GM23338 (cell line): Measurements from ENCODE around the gene OR51A4. TPM values are rescaled to one million over a fixed set of nuclear protein-coding genes. Genes with fewer than 3 reads are reported as not detected.

Experiments
- ATAC-seq: fragments of 200-7000 bp; cut with Tn5 transposase; 3 replicates; pipeline ENCODE4 v1.9.1; 2020
- DNase-seq: peaks from one replicate; pipeline ENCODE4 v3.0.0-alpha.2; 2015; ENCODE audit warnings: low spot score
- H2AFZ ChIP-seq: fragments of 200-600 bp; sonication (generic); 2 replicates; pipeline ENCODE4 v1.8.0; 2016; ENCODE audit warnings: antibody characterized with exemption, mild to moderate bottlenecking, moderate library complexity
- H3F3A ChIP-seq: fragments of 200-600 bp; sonication (generic); replicated peaks from 2 replicates; pipeline ENCODE4 v1.8.0; 2017; ENCODE audit warnings: antibody characterized with exemption, mixed run types, low read depth
- H3K27ac ChIP-seq: fragments of 200-600 bp; sonication (generic); 2 replicates; pipeline ENCODE4 v1.6.1; 2016; ENCODE audit warnings: low read depth
- H3K27me3 ChIP-seq: fragments of 200-600 bp; sonication (generic); 2 replicates; pipeline ENCODE4 v1.8.0; 2016; ENCODE audit warnings: mild to moderate bottlenecking, mixed run types, moderate library complexity; ENCODE audit not compliant: insufficient read depth
- H3K36me3 ChIP-seq: fragments of 200-600 bp; sonication (generic); 2 replicates; pipeline ENCODE4 v1.8.0; 2016; ENCODE audit warnings: mild to moderate bottlenecking; ENCODE audit not compliant: insufficient read depth
- H3K4me1 ChIP-seq: fragments of 200-600 bp; sonication (generic); 2 replicates; pipeline ENCODE4 v1.8.0; 2016; ENCODE audit warnings: mild to moderate bottlenecking, moderate library complexity; ENCODE audit not compliant: insufficient read depth
- H3K4me2 ChIP-seq: fragments of 200-600 bp; sonication (generic); 2 replicates; pipeline ENCODE4 v1.7.1; 2017; ENCODE audit warnings: mixed run types
- H3K4me3 ChIP-seq: fragments of 200-600 bp; sonication (generic); 2 replicates; pipeline ENCODE4 v1.6.1; 2016; ENCODE audit warnings: mixed run types
- H3K79me2 ChIP-seq: fragments of 200-600 bp; sonication (generic); replicated peaks from 2 replicates; pipeline ENCODE4 v1.8.0; 2017; ENCODE audit warnings: mild to moderate bottlenecking; ENCODE audit not compliant: insufficient read depth
- H3K9me2 ChIP-seq: fragments of 200-600 bp; sonication (generic); 2 replicates; pipeline ENCODE4 v1.8.0; 2017; ENCODE audit not compliant: insufficient read depth
- H4K20me1 ChIP-seq: fragments of 200-600 bp; sonication (generic); replicated peaks from 2 replicates; pipeline ENCODE4 v1.8.0; 2017; ENCODE audit warnings: mild to moderate bottlenecking; ENCODE audit not compliant: insufficient read depth
- H3K27ac Mint-ChIP-seq: 2 replicates; pipeline ENCODE4 v1.8.0; 2020; ENCODE audit warnings: inconsistent platforms, mild to moderate bottlenecking, moderate library complexity, mixed read lengths
- H3K27me3 Mint-ChIP-seq: 3 replicates; pipeline ENCODE4 v1.8.0; 2022; ENCODE audit warnings: low read depth, mild to moderate bottlenecking, moderate library complexity, mixed read lengths, inconsistent platforms; ENCODE audit not compliant: insufficient read depth, poor library complexity
- H3K36me3 Mint-ChIP-seq: 3 replicates; pipeline ENCODE4 v1.8.0; 2021; ENCODE audit warnings: low read depth, mild to moderate bottlenecking, inconsistent platforms, moderate library complexity, mixed read lengths
- H3K4me1 Mint-ChIP-seq: 3 replicates; pipeline ENCODE4 v1.8.0; 2020; ENCODE audit warnings: mild to moderate bottlenecking, inconsistent platforms, mixed read lengths
- H3K4me3 Mint-ChIP-seq: 3 replicates; pipeline ENCODE4 v1.8.0; 2021; ENCODE audit warnings: moderate library complexity, mild to moderate bottlenecking, inconsistent platforms, mixed read lengths
- H3K9me3 Mint-ChIP-seq: 3 replicates; pipeline ENCODE4 v1.8.0; 2020; ENCODE audit warnings: moderate library complexity, mild to moderate bottlenecking, inconsistent platforms, mixed read lengths
- CREB1 ChIP-seq: fragments of 250-450 bp; sonication (Bioruptor Pico); IDR thresholded peaks from 2 replicates; pipeline ENCODE4 v1.5.0; 2020; ENCODE audit warnings: low read depth, mild to moderate bottlenecking, moderate library complexity
- CTCF ChIP-seq, 2 experiments: fragments of 200-600 bp in 1 of 2; sonication (generic) in 1 of 2; conservative IDR thresholded peaks; 2 replicates each; pipeline versions ENCODE4 v1.5.1 to v1.6.1; 2016 to 2017; ENCODE audit warnings: antibody characterized with exemption in 2 of 2, low read depth in 2 of 2, mild to moderate bottlenecking in 2 of 2, moderate library complexity in 1 of 2
- EZH2 ChIP-seq: fragments of 200-600 bp; sonication (generic); IDR thresholded peaks from one replicate; pipeline ENCODE4 v1.8.0; 2017; ENCODE audit warnings: antibody characterized with exemption, mild to moderate bottlenecking, low read depth; ENCODE audit not compliant: unreplicated experiment
- EZH2phosphoT487 ChIP-seq: fragments of 200-600 bp; sonication (generic); IDR thresholded peaks from one replicate; pipeline ENCODE4 v1.8.1; 2018; ENCODE audit warnings: antibody characterized with exemption; ENCODE audit not compliant: unreplicated experiment
- NANOG ChIP-seq: IDR thresholded peaks from 2 replicates; pipeline ENCODE4 v1.6.1; 2016; ENCODE audit warnings: antibody characterized with exemption, borderline replicate concordance
- ZNF114 ChIP-seq: fragments of 250-450 bp; sonication (Bioruptor Pico); IDR thresholded peaks from 2 replicates; pipeline ENCODE4 v1.5.0; 2020; ENCODE audit warnings: mild to moderate bottlenecking, moderate library complexity
- ZNF331 ChIP-seq: fragments of 250-450 bp; sonication (Bioruptor Pico); IDR thresholded peaks from 2 replicates; pipeline ENCODE4 v1.5.0; 2020; ENCODE audit warnings: low read depth, mild to moderate bottlenecking, moderate library complexity
- polyA plus RNA-seq: library from polyadenylated mRNA; unstranded; fragments of >200 nt; fragmentation: Nextera tagmentation; extraction: Ambion mirVana; gene quantifications from 2 replicates; pipeline ENCODE4 v1.2.1, GENCODE V29; 2016
- total RNA-seq: library from RNA; depleted of rRNA; stranded (reverse); fragments of >200 nt; shearing (Covaris generic); gene quantifications from 2 replicates; pipeline ENCODE4 v1.2.3, GENCODE V29; 2014
- TF ChIP-seq, protein P1 (sequence below): IDR thresholded peaks from one replicate; pipeline ENCODE4 v1.6.1; 2018; ENCODE audit warnings: antibody characterized with exemption; ENCODE audit not compliant: unreplicated experiment

The OR51A4 gene
- total and polyA plus RNA-seq, 2 experiments from 2014 or later, result not detected

GRCh38 chr11:4991060-4991459 is 43.7 kb upstream of the OR51A4 start:
- ATAC-seq, result peak; percentile 59

DNA sequence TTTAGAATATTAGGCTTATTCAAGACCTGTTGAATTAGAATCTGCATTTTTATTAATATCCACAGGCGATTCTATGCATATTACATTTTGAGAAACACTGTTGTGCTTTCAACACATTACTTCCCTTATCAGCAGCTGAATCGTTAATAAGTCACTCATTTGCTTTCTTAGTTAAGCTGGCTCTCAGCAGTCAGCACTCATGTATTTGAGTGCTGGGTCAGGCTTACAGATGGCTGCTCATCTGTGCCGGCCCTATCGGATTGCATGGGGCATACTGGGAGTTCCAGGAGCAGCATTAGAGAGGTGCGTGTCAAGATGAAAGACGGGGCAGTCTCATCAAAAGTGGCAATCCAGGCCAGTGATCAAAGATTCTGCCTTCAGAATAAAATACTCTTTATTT is 36.4 kb upstream of the OR51A4 start:
- TF ChIP-seq CREB1 (CRISPR knock-in tag) (no peak), NANOG (no peak), ZNF114 (CRISPR knock-in tag) (no peak)
- no peaks in the 10 kb centered on the region for H3K9me3 Mint-ChIP-seq
- no peaks in the 10 kb centered on the region for H3K36me3 ChIP-seq
- H3K4me3 ChIP-seq, result no peak overlapping the region
- H2AFZ ChIP-seq, result no peak overlapping the region
- no peaks in the 10 kb centered on the region for H3K4me1 Mint-ChIP-seq
- H3K27me3 ChIP-seq, result no peaks in the 10 kb centered on the region
- no peak overlapping the region for H3K27ac ChIP-seq
- no peak for DNase-seq
- H3K27me3 Mint-ChIP-seq, result peaks cover 4% of the 10 kb centered on the region
- H3F3A ChIP-seq, result no peaks in the 10 kb centered on the region
- no peaks in the 10 kb centered on the region for H3K9me2 ChIP-seq
- no peak overlapping the region for H3K27ac Mint-ChIP-seq
- no peak; the same call in 2 of the 3 replicates for ATAC-seq
- H3K4me1 ChIP-seq, result no peaks in the 10 kb centered on the region
- no peaks in the 10 kb centered on the region for H4K20me1 ChIP-seq
- H3K36me3 Mint-ChIP-seq, result no peaks in the 10 kb centered on the region
- H3K4me3 Mint-ChIP-seq, result no peak overlapping the region
- H3K4me2 ChIP-seq, result no peak overlapping the region
- H3K79me2 ChIP-seq, result no peaks in the 10 kb centered on the region

More at GRCh38 chr11:4991060-4991459, 43.7 kb upstream of the OR51A4 start:
- Histone ChIP-seq H3K36me3 (no peaks in the 10 kb centered on the region), H3K27me3 (no peaks in the 10 kb centered on the region), H3F3A (no peaks in the 10 kb centered on the region), H4K20me1 (no peaks in the 10 kb centered on the region), H3K27ac (no peak overlapping the region), H2AFZ (no peak overlapping the region), H3K4me1 (no peaks in the 10 kb centered on the region), H3K79me2 (no peaks in the 10 kb centered on the region), H3K4me2 (no peak overlapping the region), H3K4me3 (no peak overlapping the region), H3K9me2 (no peaks in the 10 kb centered on the region)
- Mint-ChIP-seq H3K36me3 (no peaks in the 10 kb centered on the region), H3K27me3 (peaks cover 5% of the 10 kb centered on the region), H3K9me3 (no peaks in the 10 kb centered on the region), H3K4me3 (no peak overlapping the region), H3K27ac (no peak overlapping the region), H3K4me1 (no peaks in the 10 kb centered on the region)
- peak; percentile 28 for DNase-seq
- TF ChIP-seq CTCF (conservative IDR thresholded peaks at IDR 0.05; ENCODE audit: low read depth in 2 of 2) (peak; percentile 21 to 37; a peak in 2 of 4 replicates), CREB1 (CRISPR knock-in tag) (no peak)

GRCh38 chr11:4982678-4983077 is 35.3 kb upstream of the OR51A4 start:
- no peaks in the 10 kb centered on the region for H3K4me1 Mint-ChIP-seq
- no peaks in the 10 kb centered on the region for H3K4me1 ChIP-seq
- no peak overlapping the region for H3K27ac ChIP-seq
- peaks cover 4% of the 10 kb centered on the region for H3K27me3 Mint-ChIP-seq
- no peak overlapping the region for H3K4me2 ChIP-seq
- ATAC-seq, result no peak
- H3K9me3 Mint-ChIP-seq, result no peaks in the 10 kb centered on the region
- DNase-seq, result no peak
- no peaks in the 10 kb centered on the region for H3K9me2 ChIP-seq
- no peak overlapping the region for H3K4me3 Mint-ChIP-seq
- H3F3A ChIP-seq, result no peaks in the 10 kb centered on the region
- no peak for TF ChIP-seq EZH2phosphoT487
- TF ChIP-seq CREB1 (CRISPR knock-in tag), result no peak
- no peak for TF ChIP-seq EZH2
- TF ChIP-seq, protein P1, sequence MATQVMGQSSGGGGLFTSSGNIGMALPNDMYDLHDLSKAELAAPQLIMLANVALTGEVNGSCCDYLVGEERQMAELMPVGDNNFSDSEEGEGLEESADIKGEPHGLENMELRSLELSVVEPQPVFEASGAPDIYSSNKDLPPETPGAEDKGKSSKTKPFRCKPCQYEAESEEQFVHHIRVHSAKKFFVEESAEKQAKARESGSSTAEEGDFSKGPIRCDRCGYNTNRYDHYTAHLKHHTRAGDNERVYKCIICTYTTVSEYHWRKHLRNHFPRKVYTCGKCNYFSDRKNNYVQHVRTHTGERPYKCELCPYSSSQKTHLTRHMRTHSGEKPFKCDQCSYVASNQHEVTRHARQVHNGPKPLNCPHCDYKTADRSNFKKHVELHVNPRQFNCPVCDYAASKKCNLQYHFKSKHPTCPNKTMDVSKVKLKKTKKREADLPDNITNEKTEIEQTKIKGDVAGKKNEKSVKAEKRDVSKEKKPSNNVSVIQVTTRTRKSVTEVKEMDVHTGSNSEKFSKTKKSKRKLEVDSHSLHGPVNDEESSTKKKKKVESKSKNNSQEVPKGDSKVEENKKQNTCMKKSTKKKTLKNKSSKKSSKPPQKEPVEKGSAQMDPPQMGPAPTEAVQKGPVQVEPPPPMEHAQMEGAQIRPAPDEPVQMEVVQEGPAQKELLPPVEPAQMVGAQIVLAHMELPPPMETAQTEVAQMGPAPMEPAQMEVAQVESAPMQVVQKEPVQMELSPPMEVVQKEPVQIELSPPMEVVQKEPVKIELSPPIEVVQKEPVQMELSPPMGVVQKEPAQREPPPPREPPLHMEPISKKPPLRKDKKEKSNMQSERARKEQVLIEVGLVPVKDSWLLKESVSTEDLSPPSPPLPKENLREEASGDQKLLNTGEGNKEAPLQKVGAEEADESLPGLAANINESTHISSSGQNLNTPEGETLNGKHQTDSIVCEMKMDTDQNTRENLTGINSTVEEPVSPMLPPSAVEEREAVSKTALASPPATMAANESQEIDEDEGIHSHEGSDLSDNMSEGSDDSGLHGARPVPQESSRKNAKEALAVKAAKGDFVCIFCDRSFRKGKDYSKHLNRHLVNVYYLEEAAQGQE, result no peak
- no peak for TF ChIP-seq ZNF331 (CRISPR knock-in tag)
- H3K27ac Mint-ChIP-seq, result no peak overlapping the region
- H3K79me2 ChIP-seq, result no peaks in the 10 kb centered on the region
- H3K27me3 ChIP-seq, result no peaks in the 10 kb centered on the region
- H3K36me3 Mint-ChIP-seq, result no peaks in the 10 kb centered on the region
- H4K20me1 ChIP-seq, result no peaks in the 10 kb centered on the region
- H3K36me3 ChIP-seq, result no peaks in the 10 kb centered on the region
- no peak overlapping the region for H3K4me3 ChIP-seq
- no peak overlapping the region for H2AFZ ChIP-seq
